Measurements from ENCODE around the gene PRSS57.

GRCh38 chr19:686589-687297 is 8.5 kb downstream of the PRSS57 start:
- no peak for TF ChIP-seq POLR2AphosphoS5 (IDR thresholded peaks at IDR 0.05; ENCODE audit: borderline replicate concordance, low read depth, low read length)
- no peak for TF ChIP-seq EZH2 (IDR thresholded peaks at IDR 0.05)
